OCI-LY1 (cell line): ENCODE data around the gene PRG3.

Experiments used
- CTCF ChIP-seq: fragments of 200-600 bp; sonication (generic), shearing (Covaris generic); IDR thresholded peaks from 2 replicates; pipeline ENCODE4 v1.5.1; 2017; ENCODE audit warnings: mild to moderate bottlenecking, antibody characterized with exemption, low read length, moderate library complexity, mixed read lengths
- EZH2 ChIP-seq: fragments of 200-600 bp; sonication (generic), shearing (Covaris generic); IDR thresholded peaks from 2 replicates; pipeline ENCODE4 v1.8.0; 2017; ENCODE audit warnings: borderline replicate concordance, mixed run types, mild to moderate bottlenecking, antibody characterized with exemption, low read length, moderate library complexity, mixed read lengths

- no peak for TF ChIP-seq CTCF
- no peak for TF ChIP-seq EZH2
Observed at GRCh38 chr11:57378186-57378585, 2.8 kb downstream of the PRG3 start.
